CD4-positive, alpha-beta T cell treated with Interleukin-17A for 1 hour (primary cell): ENCODE data around the gene PTPRD.
"Not testable (repeated sequence)": the region's sequence is repeated elsewhere in the genome, so short reads cannot be mapped to it uniquely, and the experiment has no call there.

Source experiments
- DNase-seq: peaks from one replicate; pipeline ENCODE4 v3.0.0-alpha.2; 2020

The PTPRD gene

GRCh38 chr9:8697565-8697964 is 1915.2 kb downstream of the PTPRD start:
- not testable (repeated sequence) for DNase-seq

GRCh38 chr9:8696516-8696915 is 1916.3 kb downstream of the PTPRD start:
- DNase-seq = no peak

GRCh38 chr9:8694983-8695588 is 1917.7 kb downstream of the PTPRD start:
- no peak for DNase-seq

GRCh38 chr9:8693464-8693863 is 1919.3 kb downstream of the PTPRD start:
- no peak for DNase-seq

GRCh38 chr9:8686516-8686915 is 1926.3 kb downstream of the PTPRD start:
- no peak for DNase-seq

- no peak for DNase-seq
Observed at GRCh38 chr9:8685825-8686224, 1927.0 kb downstream of the PTPRD start.

- no peak for DNase-seq
Observed at GRCh38 chr9:8684978-8685708, 1927.7 kb downstream of the PTPRD start.

GRCh38 chr9:8683496-8683895 is 1929.3 kb downstream of the PTPRD start:
- DNase-seq = no peak

GRCh38 chr9:8680658-8681057 is 1932.1 kb downstream of the PTPRD start:
- no peak for DNase-seq

GRCh38 chr9:8680157-8680556 is 1932.6 kb downstream of the PTPRD start:
- DNase-seq = no peak

GRCh38 chr9:8679371-8679822 is 1933.4 kb downstream of the PTPRD start:
- DNase-seq = no peak

- no peak for DNase-seq
Observed at GRCh38 chr9:8677741-8678140, 1935.1 kb downstream of the PTPRD start.

- DNase-seq = no peak
Observed at GRCh38 chr9:8674536-8674935, 1938.3 kb downstream of the PTPRD start.

GRCh38 chr9:8673830-8674229 is 1939.0 kb downstream of the PTPRD start:
- no peak for DNase-seq

- no peak for DNase-seq
Observed at GRCh38 chr9:8670751-8671150, 1942.1 kb downstream of the PTPRD start.

- no peak for DNase-seq
Observed at GRCh38 chr9:8668751-8669150, 1944.1 kb downstream of the PTPRD start.

- no peak for DNase-seq
Observed at GRCh38 chr9:8668231-8668630, 1944.6 kb downstream of the PTPRD start.

GRCh38 chr9:8666060-8666459 is 1946.7 kb downstream of the PTPRD start:
- DNase-seq = no peak

- DNase-seq = peak; percentile 7
Observed at GRCh38 chr9:8660383-8660782, 1952.4 kb downstream of the PTPRD start.

GRCh38 chr9:8659108-8659507 is 1953.7 kb downstream of the PTPRD start:
- DNase-seq = no peak

- no peak for DNase-seq
Observed at GRCh38 chr9:8655071-8655470, 1957.7 kb downstream of the PTPRD start.

GRCh38 chr9:8653855-8654254 is 1958.9 kb downstream of the PTPRD start:
- DNase-seq = no peak

- DNase-seq = no peak
Observed at GRCh38 chr9:8653111-8653510, 1959.7 kb downstream of the PTPRD start.

GRCh38 chr9:8652255-8652654 is 1960.5 kb downstream of the PTPRD start:
- no peak for DNase-seq

GRCh38 chr9:8651846-8652215 is 1961.0 kb downstream of the PTPRD start:
- DNase-seq = no peak
